NT2/D1 (cell line): Measurements from ENCODE around the gene SLC38A10.

Experiments used
- YY1 ChIP-seq: IDR thresholded peaks from 2 replicates; pipeline ENCODE4 v1.6.1; 2011; ENCODE audit not compliant: insufficient read length, insufficient read depth
- ZNF274 ChIP-seq: IDR thresholded peaks from 2 replicates; pipeline ENCODE4 v1.6.1; 2011; ENCODE audit warnings: mild to moderate bottlenecking, low read depth, low read length

DNA sequence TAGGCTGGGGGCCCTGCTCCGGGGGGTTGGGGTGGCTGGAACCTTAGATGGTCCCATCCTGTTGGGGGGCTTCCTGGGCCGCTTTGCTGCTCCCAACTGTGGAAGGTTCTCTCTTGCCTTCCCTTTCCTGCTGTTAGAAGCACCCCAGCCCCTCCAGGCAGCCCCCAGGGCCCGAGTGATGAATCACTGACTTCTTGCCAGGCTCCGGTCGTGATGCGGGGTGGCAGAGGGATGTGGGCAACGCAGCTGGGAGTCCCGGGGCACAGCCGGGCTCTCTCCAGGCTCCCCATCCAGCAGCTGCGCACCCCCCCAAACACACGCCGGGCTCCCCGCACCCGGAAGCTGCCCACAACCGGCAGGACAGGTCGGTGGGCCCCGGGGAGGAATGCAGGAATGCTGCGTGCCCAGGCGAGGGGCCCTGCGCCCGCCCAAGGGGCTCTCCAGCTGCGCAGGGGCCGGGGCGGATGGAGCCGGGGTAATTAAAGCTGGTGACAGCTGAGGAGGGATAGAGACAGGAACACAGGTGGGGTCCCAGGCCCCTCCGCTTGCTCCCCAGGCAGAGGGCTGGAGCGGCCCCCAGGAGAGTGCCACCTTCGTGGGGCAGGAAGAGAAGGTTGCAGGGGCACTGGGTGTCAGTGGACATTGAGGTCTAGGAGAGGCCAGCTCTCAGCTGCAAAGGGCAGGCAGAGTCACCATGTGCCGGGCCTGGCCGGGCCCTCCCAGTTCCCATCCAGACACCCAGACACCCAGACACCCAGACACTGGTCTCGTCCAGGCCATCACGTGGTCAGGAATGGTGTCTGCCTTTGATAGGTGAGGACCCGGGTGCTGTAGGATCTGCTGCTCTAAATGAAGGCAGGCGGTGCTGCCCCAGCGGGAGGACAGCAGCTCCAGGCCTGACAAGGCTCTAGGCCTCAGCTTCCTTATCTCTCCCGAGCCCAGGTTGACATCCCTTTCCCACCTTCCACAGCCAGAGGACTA lies 15.0 kb upstream of the SLC38A10 start:
- no peak for TF ChIP-seq ZNF274
- TF ChIP-seq YY1, result no peak
